Suprapubic skin (tissue), 4 donors: ENCODE data around the gene PCGF3.

Experiments
- EP300 ChIP-seq: sonication (generic); formaldehyde crosslinking; IDR thresholded peaks from one replicate; pipeline ENCODE4 v1.6.1; 2017; ENCODE audit warnings: antibody characterized with exemption
- POLR2A ChIP-seq, 2 donors: fragments of 450-650 bp; IDR thresholded peaks; one replicate each; pipeline ENCODE4 v1.6.1; 2017; ENCODE audit warnings: antibody characterized with exemption in 2 of 2, mild to moderate bottlenecking in 2 of 2, moderate library complexity in 2 of 2
- POLR2AphosphoS5 ChIP-seq, 3 donors: sonication (generic); formaldehyde crosslinking; IDR thresholded peaks; one replicate each; pipeline ENCODE4 v1.6.1; 2017; ENCODE audit warnings: antibody characterized with exemption in 3 of 3
- TF ChIP-seq, protein P1 (sequence below), 2 donors: fragments of 200-600 bp in 1 of 2; fragments of 450-650 bp in 1 of 2; sonication (generic) in 1 of 2; IDR thresholded peaks; one replicate each; pipeline ENCODE4 v1.5.1; 2016 to 2019; ENCODE audit warnings: antibody characterized with exemption in 2 of 2, mild to moderate bottlenecking in 1 of 2, moderate library complexity in 1 of 2

DNA sequence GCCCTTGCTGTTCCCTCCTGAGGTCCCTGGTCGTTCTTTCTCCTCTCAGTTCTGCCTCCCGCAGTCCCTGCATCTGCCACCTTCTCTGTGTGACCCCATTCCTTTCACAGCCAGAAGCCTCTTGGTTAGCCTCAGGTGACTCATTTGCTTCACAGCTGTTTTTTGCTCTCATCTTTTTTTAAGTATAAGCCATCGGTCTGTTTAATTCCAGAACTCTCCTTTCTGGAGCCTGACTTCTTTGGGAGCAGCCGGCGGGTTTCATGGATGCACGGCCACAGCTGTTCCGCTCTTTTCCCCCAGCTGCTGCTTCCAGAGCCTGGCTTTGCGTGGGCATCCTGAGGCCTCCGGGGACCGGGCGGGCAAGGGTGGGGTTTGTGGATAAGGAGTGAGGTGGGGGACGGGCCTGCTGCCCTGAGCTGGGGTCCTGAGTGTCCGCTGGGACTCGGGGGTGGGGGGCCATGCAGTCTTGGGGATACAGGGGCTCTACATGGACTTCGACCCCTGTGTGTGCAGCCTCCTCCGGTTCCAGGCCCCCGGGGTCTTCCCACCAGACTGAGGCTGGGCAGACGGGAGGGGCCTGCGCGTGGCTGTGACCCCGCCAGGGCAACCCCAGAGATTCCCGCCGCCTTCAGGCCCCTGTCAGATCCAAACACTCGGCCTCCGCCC, 46.7 kb downstream of the PCGF3 start:
- TF ChIP-seq, protein P1, sequence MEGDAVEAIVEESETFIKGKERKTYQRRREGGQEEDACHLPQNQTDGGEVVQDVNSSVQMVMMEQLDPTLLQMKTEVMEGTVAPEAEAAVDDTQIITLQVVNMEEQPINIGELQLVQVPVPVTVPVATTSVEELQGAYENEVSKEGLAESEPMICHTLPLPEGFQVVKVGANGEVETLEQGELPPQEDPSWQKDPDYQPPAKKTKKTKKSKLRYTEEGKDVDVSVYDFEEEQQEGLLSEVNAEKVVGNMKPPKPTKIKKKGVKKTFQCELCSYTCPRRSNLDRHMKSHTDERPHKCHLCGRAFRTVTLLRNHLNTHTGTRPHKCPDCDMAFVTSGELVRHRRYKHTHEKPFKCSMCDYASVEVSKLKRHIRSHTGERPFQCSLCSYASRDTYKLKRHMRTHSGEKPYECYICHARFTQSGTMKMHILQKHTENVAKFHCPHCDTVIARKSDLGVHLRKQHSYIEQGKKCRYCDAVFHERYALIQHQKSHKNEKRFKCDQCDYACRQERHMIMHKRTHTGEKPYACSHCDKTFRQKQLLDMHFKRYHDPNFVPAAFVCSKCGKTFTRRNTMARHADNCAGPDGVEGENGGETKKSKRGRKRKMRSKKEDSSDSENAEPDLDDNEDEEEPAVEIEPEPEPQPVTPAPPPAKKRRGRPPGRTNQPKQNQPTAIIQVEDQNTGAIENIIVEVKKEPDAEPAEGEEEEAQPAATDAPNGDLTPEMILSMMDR (IDR thresholded peaks at IDR 0.05), result no peak
- TF ChIP-seq POLR2A (IDR thresholded peaks at IDR 0.05), result no peak
- TF ChIP-seq EP300, result no peak
- no peak for TF ChIP-seq POLR2AphosphoS5 (IDR thresholded peaks at IDR 0.05)
